ENCODE measurements around the gene PLXNB1.

The PLXNB1 gene

GRCh38 chr3:48433472-48434118 is 3.7 kb upstream of the PLXNB1 start:
- DNase-seq = no peak

GRCh38 chr3:48432411-48433371 is 2.8 kb upstream of the PLXNB1 start:
- no peak for DNase-seq

- DNase-seq = no peak
Observed at GRCh38 chr3:48431224-48432029, 1.5 kb upstream of the PLXNB1 start.

- DNase-seq = no peak
Observed at GRCh38 chr3:48430708-48431101, 819 bp upstream of the PLXNB1 start.

GRCh38 chr3:48429317-48429959 is 448 bp downstream of the PLXNB1 start:
- DNase-seq = peak; percentile 42

- DNase-seq = peak; percentile 36
Observed at GRCh38 chr3:48428572-48429316, 1.1 kb downstream of the PLXNB1 start.

- DNase-seq = no peak
Observed at GRCh38 chr3:48428088-48428571, 1.8 kb downstream of the PLXNB1 start.

- DNase-seq = no peak
Observed at GRCh38 chr3:48427630-48427962, 2.3 kb downstream of the PLXNB1 start.

- no peak for DNase-seq
Observed at GRCh38 chr3:48426944-48427629, 2.8 kb downstream of the PLXNB1 start.

GRCh38 chr3:48426401-48426909 is 3.4 kb downstream of the PLXNB1 start:
- DNase-seq = no peak

- DNase-seq = no peak
Observed at GRCh38 chr3:48425281-48425812, 4.5 kb downstream of the PLXNB1 start.

- no peak for DNase-seq
Observed at GRCh38 chr3:48423883-48424695, 5.8 kb downstream of the PLXNB1 start.

- no peak for DNase-seq
Observed at GRCh38 chr3:48423241-48423882, 6.5 kb downstream of the PLXNB1 start.

- DNase-seq = no peak
Observed at GRCh38 chr3:48422681-48423080, 7.2 kb downstream of the PLXNB1 start.

- DNase-seq = no peak
Observed at GRCh38 chr3:48422272-48422671, 7.6 kb downstream of the PLXNB1 start.

- no peak for DNase-seq
Observed at GRCh38 chr3:48420561-48420960, 9.3 kb downstream of the PLXNB1 start.

- DNase-seq = no peak
Observed at GRCh38 chr3:48419597-48419996, 10.3 kb downstream of the PLXNB1 start.

GRCh38 chr3:48419149-48419548 is 10.7 kb downstream of the PLXNB1 start:
- no peak for DNase-seq

- no peak for DNase-seq
Observed at GRCh38 chr3:48418651-48419050, 11.2 kb downstream of the PLXNB1 start.
